D721Med (cell line): Measurements from ENCODE around the gene OR10AD1.
"Not testable (repeated sequence)": the region's sequence is repeated elsewhere in the genome, so short reads cannot be mapped to it uniquely, and the experiment has no call there.

Experiments used
- DNase-seq: peaks from one replicate; pipeline ENCODE4 v3.0.0; 2011; ENCODE audit warnings: low spot score; ENCODE audit not compliant: insufficient read length
- FAIRE-seq: peaks from 2 replicates; lab custom pipeline; 2011; peaks lifted over from hg19 to GRCh38; lab: Jason Lieb, UNC
- TF ChIP-seq, protein P1 (sequence below): IDR thresholded peaks from 2 replicates; pipeline ENCODE4 v1.5.1; 2012; ENCODE audit warnings: mild to moderate bottlenecking, control low read depth; ENCODE audit not compliant: insufficient read depth; ENCODE audit errors: missing control alignments

OR10AD1 gene

DNA sequence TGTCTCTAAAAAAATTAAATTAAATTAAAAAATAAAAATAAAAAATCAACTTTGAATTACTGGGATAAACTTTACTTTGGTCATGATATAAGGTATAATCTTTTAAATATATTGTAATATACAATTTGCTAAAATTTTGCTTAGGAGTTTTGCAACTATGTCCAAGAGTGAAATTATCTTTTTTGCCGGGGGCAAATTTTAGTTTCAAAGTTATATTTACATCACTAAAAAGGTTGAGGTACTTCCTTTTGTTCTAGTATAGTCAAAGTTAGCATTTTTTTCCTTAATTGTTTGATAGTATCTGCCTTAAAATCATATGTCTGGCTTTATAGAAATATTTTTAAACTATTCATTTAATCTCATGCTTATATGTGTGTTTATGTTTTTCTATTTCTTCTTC is 17.6 kb upstream of the OR10AD1 start:
- TF ChIP-seq, protein P1, sequence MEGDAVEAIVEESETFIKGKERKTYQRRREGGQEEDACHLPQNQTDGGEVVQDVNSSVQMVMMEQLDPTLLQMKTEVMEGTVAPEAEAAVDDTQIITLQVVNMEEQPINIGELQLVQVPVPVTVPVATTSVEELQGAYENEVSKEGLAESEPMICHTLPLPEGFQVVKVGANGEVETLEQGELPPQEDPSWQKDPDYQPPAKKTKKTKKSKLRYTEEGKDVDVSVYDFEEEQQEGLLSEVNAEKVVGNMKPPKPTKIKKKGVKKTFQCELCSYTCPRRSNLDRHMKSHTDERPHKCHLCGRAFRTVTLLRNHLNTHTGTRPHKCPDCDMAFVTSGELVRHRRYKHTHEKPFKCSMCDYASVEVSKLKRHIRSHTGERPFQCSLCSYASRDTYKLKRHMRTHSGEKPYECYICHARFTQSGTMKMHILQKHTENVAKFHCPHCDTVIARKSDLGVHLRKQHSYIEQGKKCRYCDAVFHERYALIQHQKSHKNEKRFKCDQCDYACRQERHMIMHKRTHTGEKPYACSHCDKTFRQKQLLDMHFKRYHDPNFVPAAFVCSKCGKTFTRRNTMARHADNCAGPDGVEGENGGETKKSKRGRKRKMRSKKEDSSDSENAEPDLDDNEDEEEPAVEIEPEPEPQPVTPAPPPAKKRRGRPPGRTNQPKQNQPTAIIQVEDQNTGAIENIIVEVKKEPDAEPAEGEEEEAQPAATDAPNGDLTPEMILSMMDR = no peak
- no peak for DNase-seq
- no peak for FAIRE-seq

DNA sequence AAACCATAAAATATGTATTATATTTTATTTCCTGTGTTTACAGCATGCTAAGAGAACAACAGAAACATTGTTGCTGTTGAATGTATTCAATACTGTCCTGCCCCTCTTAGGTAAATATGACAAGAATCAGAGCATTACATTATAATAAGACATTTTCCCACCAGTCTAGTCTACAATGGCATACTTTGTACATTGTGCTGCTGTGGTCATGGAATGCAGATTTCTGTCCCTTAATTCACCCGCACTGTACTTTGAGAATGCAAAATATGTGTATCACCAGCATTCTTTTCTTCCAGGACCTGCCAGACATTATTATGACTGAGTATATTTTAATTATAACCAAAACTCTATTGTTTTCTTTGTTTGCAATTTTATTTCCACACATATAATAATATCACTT is 16.5 kb upstream of the OR10AD1 start:
- FAIRE-seq (no peak), DNase-seq (no peak)
- TF ChIP-seq, protein P1 = no peak

DNA sequence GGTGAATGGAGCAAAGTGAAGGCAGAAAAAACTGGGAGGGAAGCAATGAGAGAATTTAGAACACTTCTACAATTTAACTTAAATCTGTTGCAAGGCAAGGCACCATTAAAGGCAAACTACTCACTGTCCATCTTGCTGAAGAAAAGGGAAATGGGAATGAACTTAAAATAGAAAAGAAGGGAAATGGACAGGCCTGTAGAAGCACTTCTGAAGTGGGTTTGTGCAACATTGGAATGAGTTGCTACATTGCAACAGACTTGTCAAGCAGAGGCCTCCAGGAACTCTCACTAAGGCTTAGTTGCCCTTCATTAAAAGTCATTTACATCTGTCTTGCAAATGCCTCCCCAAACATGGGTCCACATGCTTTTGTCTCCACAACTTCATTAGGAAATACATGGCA is 13.7 kb upstream of the OR10AD1 start:
- TF ChIP-seq, protein P1 = no peak
- no peak for FAIRE-seq
- no peak for DNase-seq

DNA sequence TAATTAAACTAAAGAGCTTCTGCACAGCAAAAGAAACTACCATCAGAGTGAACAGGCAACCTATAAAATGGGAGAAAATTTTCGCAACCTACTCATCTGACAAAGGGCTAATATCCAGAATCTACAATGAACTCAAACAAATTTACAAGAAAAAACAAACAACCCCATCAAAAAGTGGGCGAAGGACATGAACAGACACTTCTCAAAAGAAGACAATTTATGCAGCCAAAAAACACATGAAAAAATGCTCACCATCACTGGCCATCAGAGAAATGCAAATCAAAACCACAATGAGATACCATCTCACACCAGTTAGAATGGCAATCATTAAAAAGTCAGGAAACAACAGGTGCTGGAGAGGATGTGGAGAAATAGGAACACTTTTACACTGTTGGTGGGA is 6.4 kb upstream of the OR10AD1 start:
- DNase-seq, FAIRE-seq: not testable (repeated sequence)

DNA sequence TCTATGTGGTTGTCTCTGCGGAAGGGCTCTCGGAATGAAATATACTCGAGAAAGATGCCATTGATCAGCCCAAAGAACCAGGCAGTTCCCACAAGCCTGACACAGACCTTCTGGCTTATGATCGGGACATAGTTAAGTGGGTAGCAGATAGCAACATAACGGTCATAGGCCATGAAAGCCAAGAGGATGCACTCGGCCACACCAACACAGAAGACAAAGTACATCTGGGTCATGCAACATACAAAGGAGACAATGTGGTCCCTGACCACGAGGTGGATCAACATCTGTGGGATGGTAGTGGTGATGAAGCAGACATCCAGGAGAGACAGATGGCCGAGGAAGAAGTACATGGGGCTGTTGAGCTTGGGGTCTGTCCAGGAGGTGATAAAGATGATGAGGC is 326 bp downstream of the OR10AD1 start:
- no peak for FAIRE-seq
- TF ChIP-seq, protein P1 = no peak
- DNase-seq = no peak

DNA sequence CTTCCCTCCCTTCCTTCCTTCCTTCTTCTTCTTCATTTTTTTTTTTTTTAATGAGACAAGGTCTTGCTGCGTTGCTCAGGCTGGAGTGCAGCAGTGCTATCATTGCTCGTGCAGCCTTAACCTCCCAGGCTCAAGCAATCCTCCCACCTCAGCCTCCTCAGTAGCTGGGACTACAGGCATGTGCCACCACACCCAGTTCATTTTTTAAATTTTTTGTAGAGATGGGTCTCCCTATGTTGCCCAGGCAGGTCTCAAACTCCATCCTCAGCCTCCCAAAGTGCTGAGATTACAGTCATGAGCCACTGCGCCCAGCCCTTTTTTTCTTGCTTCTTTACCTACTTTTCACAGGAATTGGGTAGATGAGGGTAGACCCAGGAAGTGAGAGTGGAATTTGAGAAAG is 1.6 kb downstream of the OR10AD1 start:
- no peak for FAIRE-seq
- no peak for DNase-seq
- TF ChIP-seq, protein P1 = no peak

DNA sequence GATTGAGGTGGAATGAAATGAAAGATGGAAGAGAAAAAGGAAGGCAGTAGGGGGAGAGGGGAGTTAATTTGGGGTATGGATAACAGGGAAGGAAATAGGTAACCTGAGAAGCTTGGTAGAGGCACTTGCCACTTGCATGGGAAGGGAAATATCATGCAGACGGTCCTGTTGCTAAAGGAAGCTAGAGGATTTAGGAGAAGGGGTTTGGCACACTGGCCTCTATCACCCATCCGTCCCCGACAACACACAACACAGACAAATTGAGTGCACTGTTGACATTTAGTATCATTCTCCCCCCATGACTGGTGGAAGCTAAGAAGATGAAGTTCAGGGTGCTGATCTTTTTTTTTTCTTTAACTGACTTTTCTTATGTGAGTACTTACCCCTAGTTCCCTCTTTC is 2.0 kb downstream of the OR10AD1 start:
- FAIRE-seq = no peak
- TF ChIP-seq, protein P1 = no peak
- DNase-seq = no peak

DNA sequence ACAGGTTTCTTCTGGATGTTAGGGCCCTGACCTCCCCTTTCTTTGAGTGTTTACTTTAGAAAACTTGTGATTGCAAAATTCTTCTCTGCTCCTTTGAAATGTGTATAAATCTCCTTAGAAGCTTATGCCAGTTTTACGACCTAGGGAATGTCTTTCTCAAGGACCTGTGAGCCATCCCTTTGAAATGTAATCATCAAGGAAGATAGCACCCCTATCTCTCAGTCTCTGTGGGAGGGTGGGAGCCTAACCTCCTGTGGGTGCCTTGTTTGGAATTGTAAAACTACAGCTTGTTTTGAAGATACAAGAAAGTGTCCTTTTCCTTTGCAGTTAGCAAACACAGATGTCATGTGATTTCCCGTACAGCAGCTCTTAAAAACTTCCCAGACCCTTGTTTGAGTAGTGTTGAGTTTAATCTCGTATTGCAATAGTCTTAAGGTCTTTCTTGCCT is 3.3 kb downstream of the OR10AD1 start:
- DNase-seq (no peak), FAIRE-seq (no peak)
- TF ChIP-seq, protein P1 = no peak
